ENCODE data around the gene TTC3.

The TTC3 gene

DNA sequence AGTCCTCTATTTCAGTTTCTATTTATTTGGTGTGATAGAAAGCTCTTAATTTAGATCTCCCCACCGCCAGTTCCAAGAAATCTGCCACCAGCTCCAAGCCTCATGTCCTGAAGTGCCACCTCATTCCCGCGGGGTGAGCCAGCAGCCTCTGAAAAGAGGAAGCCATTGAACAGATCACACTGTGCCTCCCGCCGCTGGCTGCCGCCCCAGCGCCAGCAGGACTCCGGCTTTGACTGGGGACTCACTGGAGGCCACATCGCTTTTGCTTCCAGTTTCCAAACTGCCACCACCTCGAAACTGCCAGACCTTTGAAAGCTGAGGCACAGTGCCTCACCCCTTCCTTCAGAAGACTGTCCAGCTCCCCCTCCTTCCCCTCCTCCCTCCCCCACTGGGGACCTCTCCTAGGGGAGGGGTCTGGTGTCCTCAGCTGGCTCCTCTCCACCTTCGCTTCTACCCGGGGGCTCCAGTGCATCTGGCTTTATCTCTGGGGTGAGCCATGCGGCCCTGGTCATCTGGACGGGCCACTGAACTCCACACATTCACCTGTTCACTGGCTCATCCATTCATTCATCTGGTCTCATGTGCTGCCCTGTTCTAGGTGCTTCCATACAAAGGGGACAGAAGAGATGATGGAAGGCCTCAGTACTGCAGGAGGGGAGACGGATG lies 135.1 kb downstream of the TTC3 start:
- peak overlapping the region; percentile 27 for H3K27ac ChIP-seq (replicated peaks; ENCODE audit: low read length)
- H3K9me3 ChIP-seq (replicated peaks in 1 of 2; ENCODE audit: control insufficient read depth in 2 of 2, insufficient read depth in 1 of 2, low read depth in 1 of 2, low read length in 2 of 2): peaks cover 9 to 17% of the 10 kb centered on the region in 2 donors
- H2BK12ac ChIP-seq (ENCODE audit: low read length): no peak overlapping the region
- H3K23ac ChIP-seq (ENCODE audit: low read depth, low read length, poor library complexity): peak overlapping the region; percentile 14
- WGBS, 2 donors (ENCODE audit: extremely low coverage in 2 of 2, insufficient read length in 2 of 2, insufficient replicate concordance in 1 of 2): no CpG with 5 or more reads among the region's 15 CpGs
- H4K91ac ChIP-seq (ENCODE audit: low read depth, low read length, poor library complexity): no peak overlapping the region
- H3K4me1 ChIP-seq (ENCODE audit: control insufficient read depth in 2 of 2, insufficient read depth in 1 of 2, low read depth in 1 of 2, low read length in 2 of 2): peaks cover 0 to 4% of the 10 kb centered on the region in 2 donors
- no peak overlapping the region for H2BK15ac ChIP-seq (ENCODE audit: low read length)
- no peak overlapping the region for H2BK5ac ChIP-seq (ENCODE audit: low read length)
- H2AFZ ChIP-seq (ENCODE audit: low read length): no peak overlapping the region
- H3K14ac ChIP-seq (ENCODE audit: low read length): peak overlapping the region; percentile 21
- H2AK5ac ChIP-seq (ENCODE audit: low read depth, low read length): peak overlapping the region; percentile 61
- peak overlapping the region; percentile 83 for H3K18ac ChIP-seq (ENCODE audit: low read length)
- peaks cover 0 to 17% of the 10 kb centered on the region in 2 donors for H3K36me3 ChIP-seq (replicated peaks in 1 of 2; ENCODE audit: control insufficient read depth in 2 of 2, insufficient read depth in 2 of 2, low read length in 2 of 2)
- no peak overlapping the region for H3K4ac ChIP-seq (ENCODE audit: low read length)
- H2BK120ac ChIP-seq (ENCODE audit: low read depth, low read length): no peak overlapping the region
- H3K79me1 ChIP-seq (ENCODE audit: low read depth, low read length): no peaks in the 10 kb centered on the region
- no peak overlapping the region for H4K8ac ChIP-seq (ENCODE audit: low read depth, low read length)
- H3K9ac ChIP-seq (ENCODE audit: low read depth, low read length, poor library complexity): no peak overlapping the region
- no peaks in the 10 kb centered on the region for H3K27me3 ChIP-seq (ENCODE audit: control insufficient read depth in 3 of 3, insufficient read depth in 3 of 3, low read depth in 1 of 3, low read length in 3 of 3)
- H3K4me2 ChIP-seq (ENCODE audit: insufficient read depth, low read length, poor library complexity, severe bottlenecking): no peak overlapping the region
- no peak overlapping the region for H3K4me3 ChIP-seq (ENCODE audit: low read length in 2 of 2)
- DNase-seq (ENCODE audit: low spot score): no peak

DNA sequence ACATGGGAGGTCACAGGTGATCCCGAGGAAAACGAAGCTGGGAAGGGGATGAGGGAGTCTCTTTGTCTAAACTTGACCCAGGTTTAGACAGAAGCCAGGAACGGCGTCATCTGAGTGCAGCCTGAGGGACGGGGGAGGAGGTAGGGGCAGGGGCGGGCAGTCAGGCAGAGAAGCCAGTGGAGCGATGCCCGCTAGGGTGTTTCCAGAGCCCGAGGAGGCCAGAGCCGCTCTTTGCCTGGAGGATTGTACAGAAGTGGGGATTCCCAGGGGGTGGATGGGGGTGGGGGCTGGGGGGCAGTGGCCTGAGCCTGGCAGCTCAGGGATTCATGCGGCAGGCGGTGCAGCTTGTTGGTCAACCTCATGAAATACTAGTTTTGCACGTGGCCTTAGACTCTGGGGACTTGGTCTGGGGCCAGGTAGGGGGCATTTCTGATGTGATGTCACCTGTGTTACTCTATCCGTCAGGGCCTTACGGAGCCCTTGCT lies 135.7 kb downstream of the TTC3 start:
- Histone ChIP-seq H2BK12ac (ENCODE audit: low read length) (no peak overlapping the region), H3K4ac (ENCODE audit: low read length) (no peak overlapping the region), H3K27ac (replicated peaks; ENCODE audit: low read length) (no peak overlapping the region), H3K18ac (ENCODE audit: low read length) (no peak overlapping the region), H3K27me3 (ENCODE audit: control insufficient read depth in 3 of 3, insufficient read depth in 3 of 3, low read depth in 1 of 3, low read length in 3 of 3) (no peaks in the 10 kb centered on the region), H2BK120ac (ENCODE audit: low read depth, low read length) (no peak overlapping the region), H3K9me3 (replicated peaks in 1 of 2; ENCODE audit: control insufficient read depth in 2 of 2, insufficient read depth in 1 of 2, low read depth in 1 of 2, low read length in 2 of 2) (peaks cover 9 to 17% of the 10 kb centered on the region in 2 donors), H4K91ac (ENCODE audit: low read depth, low read length, poor library complexity) (no peak overlapping the region), H2BK15ac (ENCODE audit: low read length) (no peak overlapping the region), H3K4me1 (ENCODE audit: control insufficient read depth in 2 of 2, insufficient read depth in 1 of 2, low read depth in 1 of 2, low read length in 2 of 2) (peaks cover 0 to 4% of the 10 kb centered on the region in 2 donors), H2AFZ (ENCODE audit: low read length) (no peak overlapping the region), H3K79me1 (ENCODE audit: low read depth, low read length) (no peaks in the 10 kb centered on the region), H3K23ac (ENCODE audit: low read depth, low read length, poor library complexity) (no peak overlapping the region), H2BK5ac (ENCODE audit: low read length) (no peak overlapping the region), H2AK5ac (ENCODE audit: low read depth, low read length) (peak overlapping the region; percentile 7), H3K4me2 (ENCODE audit: insufficient read depth, low read length, poor library complexity, severe bottlenecking) (no peak overlapping the region), H3K9ac (ENCODE audit: low read depth, low read length, poor library complexity) (no peak overlapping the region), H3K36me3 (replicated peaks in 1 of 2; ENCODE audit: control insufficient read depth in 2 of 2, insufficient read depth in 2 of 2, low read length in 2 of 2) (peaks cover 0 to 13% of the 10 kb centered on the region in 2 donors), H3K14ac (ENCODE audit: low read length) (no peak overlapping the region), H3K4me3 (ENCODE audit: low read length in 2 of 2) (no peak overlapping the region), H4K8ac (ENCODE audit: low read depth, low read length) (no peak overlapping the region)
- no peak for DNase-seq (ENCODE audit: low spot score)
- no CpG with 5 or more reads among the region's 15 CpGs for WGBS, 2 donors (ENCODE audit: extremely low coverage in 2 of 2, insufficient read length in 2 of 2, insufficient replicate concordance in 1 of 2)

DNA sequence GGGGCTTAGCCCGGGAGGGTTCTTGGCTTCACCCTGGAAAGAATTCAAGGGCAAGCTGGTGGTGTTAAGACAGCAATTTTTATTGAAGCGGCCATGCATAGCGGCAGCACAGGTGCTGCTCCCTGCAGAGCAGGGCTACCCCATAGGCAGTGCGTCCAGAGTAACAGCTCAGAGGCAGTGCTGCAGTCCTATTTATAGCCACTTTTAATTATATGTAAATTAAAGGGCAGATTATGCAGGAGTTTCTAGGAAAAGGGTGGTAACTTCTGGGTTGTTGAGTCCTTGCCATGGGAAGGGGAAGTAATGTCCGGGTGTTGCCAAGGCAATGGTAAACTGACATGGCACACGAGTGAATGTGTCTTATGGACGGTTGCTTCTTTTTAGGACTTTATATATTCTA lies 137.1 kb downstream of the TTC3 start:
- no CpG with 5 or more reads among the region's 7 CpGs for WGBS, 2 donors (ENCODE audit: extremely low coverage in 2 of 2, insufficient read length in 2 of 2, insufficient replicate concordance in 1 of 2)
- no peak overlapping the region for H3K4me3 ChIP-seq (ENCODE audit: low read length in 2 of 2)
- H2BK120ac ChIP-seq (ENCODE audit: low read depth, low read length): no peak overlapping the region
- no peak overlapping the region for H3K4me2 ChIP-seq (ENCODE audit: insufficient read depth, low read length, poor library complexity, severe bottlenecking)
- H3K4me1 ChIP-seq (ENCODE audit: control insufficient read depth in 2 of 2, insufficient read depth in 1 of 2, low read depth in 1 of 2, low read length in 2 of 2): peaks cover 0 to 4% of the 10 kb centered on the region in 2 donors
- H3K36me3 ChIP-seq (replicated peaks in 1 of 2; ENCODE audit: control insufficient read depth in 2 of 2, insufficient read depth in 2 of 2, low read length in 2 of 2): no peaks in the 10 kb centered on the region
- no peak for DNase-seq (ENCODE audit: low spot score)
- H3K23ac ChIP-seq (ENCODE audit: low read depth, low read length, poor library complexity): no peak overlapping the region
- H2AFZ ChIP-seq (ENCODE audit: low read length): no peak overlapping the region
- H2BK12ac ChIP-seq (ENCODE audit: low read length): no peak overlapping the region
- no peak overlapping the region for H3K4ac ChIP-seq (ENCODE audit: low read length)
- peaks cover 9 to 15% of the 10 kb centered on the region in 2 donors for H3K9me3 ChIP-seq (replicated peaks in 1 of 2; ENCODE audit: control insufficient read depth in 2 of 2, insufficient read depth in 1 of 2, low read depth in 1 of 2, low read length in 2 of 2)
- H3K27ac ChIP-seq (replicated peaks; ENCODE audit: low read length): no peak overlapping the region
- H3K9ac ChIP-seq (ENCODE audit: low read depth, low read length, poor library complexity): no peak overlapping the region
- no peak overlapping the region for H2BK15ac ChIP-seq (ENCODE audit: low read length)
- H2AK5ac ChIP-seq (ENCODE audit: low read depth, low read length): no peak overlapping the region
- no peaks in the 10 kb centered on the region for H3K27me3 ChIP-seq (ENCODE audit: control insufficient read depth in 3 of 3, insufficient read depth in 3 of 3, low read depth in 1 of 3, low read length in 3 of 3)
- H3K14ac ChIP-seq (ENCODE audit: low read length): no peak overlapping the region
- no peak overlapping the region for H2BK5ac ChIP-seq (ENCODE audit: low read length)
- no peak overlapping the region for H4K8ac ChIP-seq (ENCODE audit: low read depth, low read length)
- H3K79me1 ChIP-seq (ENCODE audit: low read depth, low read length): no peaks in the 10 kb centered on the region
- no peak overlapping the region for H3K18ac ChIP-seq (ENCODE audit: low read length)
- H4K91ac ChIP-seq (ENCODE audit: low read depth, low read length, poor library complexity): no peak overlapping the region

DNA sequence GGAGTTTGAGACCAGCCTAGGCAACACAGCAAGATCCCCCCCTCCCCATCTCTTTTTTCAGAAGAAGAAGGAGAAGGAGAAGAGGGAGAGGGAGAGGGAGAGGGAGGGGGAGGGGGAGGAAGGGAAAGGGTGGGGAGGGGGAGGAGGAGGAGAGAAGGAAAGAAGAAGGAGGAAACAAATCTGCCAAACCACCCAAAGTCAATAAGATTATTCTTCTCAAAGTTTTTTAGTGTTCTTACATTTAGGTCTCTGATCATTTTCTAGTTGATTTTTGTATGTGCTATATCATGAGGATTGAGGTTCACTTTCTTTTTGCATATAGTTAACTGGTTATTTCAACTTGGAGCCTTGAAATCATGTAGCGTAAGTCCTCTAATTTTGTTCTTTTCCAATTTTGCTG lies 137.7 kb downstream of the TTC3 start:
- H3K23ac ChIP-seq (ENCODE audit: low read depth, low read length, poor library complexity): no peak overlapping the region
- H3K36me3 ChIP-seq (replicated peaks in 1 of 2; ENCODE audit: control insufficient read depth in 2 of 2, insufficient read depth in 2 of 2, low read length in 2 of 2): no peaks in the 10 kb centered on the region
- no peak overlapping the region for H4K91ac ChIP-seq (ENCODE audit: low read depth, low read length, poor library complexity)
- H3K27me3 ChIP-seq (ENCODE audit: control insufficient read depth in 3 of 3, insufficient read depth in 3 of 3, low read depth in 1 of 3, low read length in 3 of 3): no peaks in the 10 kb centered on the region
- no peak overlapping the region for H3K27ac ChIP-seq (replicated peaks; ENCODE audit: low read length)
- no peak overlapping the region for H3K4me2 ChIP-seq (ENCODE audit: insufficient read depth, low read length, poor library complexity, severe bottlenecking)
- H3K14ac ChIP-seq (ENCODE audit: low read length): no peak overlapping the region
- no peak overlapping the region for H2BK120ac ChIP-seq (ENCODE audit: low read depth, low read length)
- no peak overlapping the region for H2BK15ac ChIP-seq (ENCODE audit: low read length)
- H3K4me1 ChIP-seq (ENCODE audit: control insufficient read depth in 2 of 2, insufficient read depth in 1 of 2, low read depth in 1 of 2, low read length in 2 of 2): peaks cover 0 to 4% of the 10 kb centered on the region in 2 donors
- no peak overlapping the region for H2BK12ac ChIP-seq (ENCODE audit: low read length)
- H4K8ac ChIP-seq (ENCODE audit: low read depth, low read length): no peak overlapping the region
- no peak overlapping the region for H3K4ac ChIP-seq (ENCODE audit: low read length)
- DNase-seq (ENCODE audit: low spot score): no peak
- no peak overlapping the region for H3K18ac ChIP-seq (ENCODE audit: low read length)
- H2BK5ac ChIP-seq (ENCODE audit: low read length): no peak overlapping the region
- no peak overlapping the region for H2AK5ac ChIP-seq (ENCODE audit: low read depth, low read length)
- H3K79me1 ChIP-seq (ENCODE audit: low read depth, low read length): no peaks in the 10 kb centered on the region
- WGBS, 2 donors (ENCODE audit: extremely low coverage in 2 of 2, insufficient read length in 2 of 2, insufficient replicate concordance in 1 of 2): no CpG with 5 or more reads among the region's 1 CpG
- no peak overlapping the region for H3K9ac ChIP-seq (ENCODE audit: low read depth, low read length, poor library complexity)
- no peak overlapping the region for H2AFZ ChIP-seq (ENCODE audit: low read length)
- H3K4me3 ChIP-seq (ENCODE audit: low read length in 2 of 2): no peak overlapping the region
- H3K9me3 ChIP-seq (replicated peaks in 1 of 2; ENCODE audit: control insufficient read depth in 2 of 2, insufficient read depth in 1 of 2, low read depth in 1 of 2, low read length in 2 of 2): peaks cover 9 to 15% of the 10 kb centered on the region in 2 donors

Data from neuronal stem cell (in vitro differentiated cells).